GM19238 (cell line): ENCODE data around the gene TAMM41.
"Not testable (repeated sequence)": the region's sequence is repeated elsewhere in the genome, so short reads cannot be mapped to it uniquely, and the experiment has no call there.

ENCODE experiments used
- DNase-seq: peaks from one replicate; pipeline ENCODE4 v3.0.0; 2011; ENCODE audit warnings: low spot score; ENCODE audit not compliant: insufficient read length

Gene TAMM41

GRCh38 chr3:11846281-11847266 lies at the start of gene TAMM41:
TAMM41 (minus strand) TSS chr3:11846885; CDS start chr3:11846636, 249 bp downstream.
- peak; percentile 91 for DNase-seq

GRCh38 chr3:11878837-11879236 lies 32.2 kb upstream of the TAMM41 start:
- no peak for DNase-seq

GRCh38 chr3:11874707-11875106 lies 28.0 kb upstream of the TAMM41 start:
- not testable (repeated sequence) for DNase-seq

GRCh38 chr3:11863739-11864138 lies 17.1 kb upstream of the TAMM41 start:
- not testable (repeated sequence) for DNase-seq

GRCh38 chr3:11862584-11862983 lies 15.9 kb upstream of the TAMM41 start:
- DNase-seq: not testable (repeated sequence)

GRCh38 chr3:11862145-11862544 lies 15.5 kb upstream of the TAMM41 start:
- not testable (repeated sequence) for DNase-seq

- not testable (repeated sequence) for DNase-seq
Observed at GRCh38 chr3:11860213-11860612, 13.5 kb upstream of the TAMM41 start.

GRCh38 chr3:11853450-11853849 lies 6.8 kb upstream of the TAMM41 start:
- DNase-seq: no peak

- no peak for DNase-seq
Observed at GRCh38 chr3:11850003-11850402, 3.3 kb upstream of the TAMM41 start.

- no peak for DNase-seq
Observed at GRCh38 chr3:11847607-11848006, 922 bp upstream of the TAMM41 start.

- peak; percentile 19 for DNase-seq
Observed at GRCh38 chr3:11845651-11846050, 1.0 kb downstream of the TAMM41 start.

- no peak for DNase-seq
Observed at GRCh38 chr3:11844891-11845290, 1.8 kb downstream of the TAMM41 start.

GRCh38 chr3:11835028-11835639 lies 11.6 kb downstream of the TAMM41 start:
- no peak for DNase-seq

- DNase-seq: no peak
Observed at GRCh38 chr3:11832981-11833905, 13.4 kb downstream of the TAMM41 start.

- DNase-seq: no peak
Observed at GRCh38 chr3:11829416-11829815, 17.3 kb downstream of the TAMM41 start.

- no peak for DNase-seq
Observed at GRCh38 chr3:11826628-11827265, 19.9 kb downstream of the TAMM41 start.

- no peak for DNase-seq
Observed at GRCh38 chr3:11825301-11825700, 21.4 kb downstream of the TAMM41 start.

- DNase-seq: no peak
Observed at GRCh38 chr3:11820531-11821041, 26.1 kb downstream of the TAMM41 start.

- DNase-seq: no peak
Observed at GRCh38 chr3:11819146-11819689, 27.5 kb downstream of the TAMM41 start.

GRCh38 chr3:11818033-11818432 lies 28.7 kb downstream of the TAMM41 start:
- DNase-seq: no peak
